Measurements from ENCODE around the gene UBXN6. TPM values are rescaled to one million over a fixed set of nuclear protein-coding genes. Genes with fewer than 3 reads are reported as not detected.

UBXN6 gene
- total RNA-seq, 2 donors from 2014 or later = 82.7 to 199 TPM

DNA sequence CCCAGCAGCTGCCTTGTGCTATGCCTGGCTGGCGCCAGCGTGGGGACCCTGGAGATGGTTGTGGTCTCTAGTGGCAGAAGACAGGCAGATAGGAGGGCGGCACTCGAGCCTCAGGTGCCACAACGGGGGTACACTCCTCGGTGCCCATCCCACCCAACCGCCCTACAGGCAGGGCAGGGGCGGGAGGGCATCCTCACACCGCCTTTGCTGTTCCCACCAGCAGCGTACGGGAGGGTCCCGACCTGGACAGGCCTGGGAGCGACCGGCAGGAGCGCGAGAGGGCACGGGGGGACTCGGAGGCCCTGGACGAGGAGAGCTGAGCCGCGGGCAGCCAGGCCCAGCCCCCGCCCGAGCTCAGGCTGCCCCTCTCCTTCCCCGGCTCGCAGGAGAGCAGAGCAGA, 44.1 kb upstream of the UBXN6 start:
- 90% methylated on average over 25 of the region's 25 CpGs for WGBS
- Histone ChIP-seq H3K4me3 (no peak overlapping the region), H3K9me3 (no peaks in the 10 kb centered on the region), H3K27ac (no peak overlapping the region), H3K27me3 (replicated peaks; ENCODE audit: insufficient read depth) (no peaks in the 10 kb centered on the region), H3K36me3 (peaks cover 3 to 9% of the 10 kb centered on the region in 2 donors), H3K4me1 (replicated peaks) (no peaks in the 10 kb centered on the region)
- no peak for DNase-seq (ENCODE audit: low spot score)
- intact Hi-C loops (cut with DNase I) = no loop called here
- TF ChIP-seq POLR2AphosphoS5 (IDR thresholded peaks at IDR 0.05) (no peak), CTCF (IDR thresholded peaks at IDR 0.05) (no peak), POLR2A (IDR thresholded peaks at IDR 0.05) (no peak)

- H3K27me3 ChIP-seq (replicated peaks; ENCODE audit: insufficient read depth) = no peaks in the 10 kb centered on the region
- TF ChIP-seq POLR2A (IDR thresholded peaks at IDR 0.05) (no peak), POLR2AphosphoS5 (IDR thresholded peaks at IDR 0.05) (no peak), CTCF (IDR thresholded peaks at IDR 0.05) (no peak)
- WGBS = 90% methylated on average over 28 of the region's 29 CpGs
- no peak overlapping the region for H3K27ac ChIP-seq
- no peak overlapping the region for H3K4me3 ChIP-seq
- no peaks in the 10 kb centered on the region for H3K4me1 ChIP-seq (replicated peaks)
- DNase-seq (ENCODE audit: low spot score) = no peak
- intact Hi-C loops (cut with DNase I) = no loop called here
- H3K9me3 ChIP-seq = no peaks in the 10 kb centered on the region
- H3K36me3 ChIP-seq = peaks cover 3 to 16% of the 10 kb centered on the region in 2 donors
Observed at GRCh38 chr19:4500841-4501591, 43.4 kb upstream of the UBXN6 start.

- WGBS = 85% methylated on average over 15 of the region's 15 CpGs
Observed at GRCh38 chr19:4499855-4500254, 42.3 kb upstream of the UBXN6 start.

GRCh38 chr19:4499318-4499717, 41.7 kb upstream of the UBXN6 start:
- 92% methylated on average over 23 of the region's 23 CpGs for WGBS
- TF ChIP-seq CTCF (IDR thresholded peaks at IDR 0.05) (no peak), POLR2A (IDR thresholded peaks at IDR 0.05) (no peak), POLR2AphosphoS5 (IDR thresholded peaks at IDR 0.05) (no peak)
- Histone ChIP-seq H3K4me3 (no peak overlapping the region), H3K27ac (no peak overlapping the region), H3K9me3 (no peaks in the 10 kb centered on the region), H3K27me3 (replicated peaks; ENCODE audit: insufficient read depth) (no peaks in the 10 kb centered on the region), H3K36me3 (peaks cover 3 to 23% of the 10 kb centered on the region in 2 donors), H3K4me1 (replicated peaks) (no peaks in the 10 kb centered on the region)
- no peak for DNase-seq (ENCODE audit: low spot score)
- intact Hi-C loops (cut with DNase I) = no loop called here

More at GRCh38 chr19:4499855-4500254, 42.3 kb upstream of the UBXN6 start:
- intact Hi-C loops (cut with DNase I) = no loop called here
- TF ChIP-seq CTCF (IDR thresholded peaks at IDR 0.05) (no peak), POLR2AphosphoS5 (IDR thresholded peaks at IDR 0.05) (no peak), POLR2A (IDR thresholded peaks at IDR 0.05) (no peak)
- no peaks in the 10 kb centered on the region for H3K27me3 ChIP-seq (replicated peaks; ENCODE audit: insufficient read depth)
- H3K9me3 ChIP-seq = no peaks in the 10 kb centered on the region
- H3K27ac ChIP-seq = no peak overlapping the region
- H3K4me1 ChIP-seq (replicated peaks) = no peaks in the 10 kb centered on the region
- DNase-seq (ENCODE audit: low spot score) = no peak
- H3K4me3 ChIP-seq = no peak overlapping the region
- H3K36me3 ChIP-seq = peaks cover 3 to 19% of the 10 kb centered on the region in 2 donors

- Histone ChIP-seq H3K36me3 (peaks cover 8 to 29% of the 10 kb centered on the region in 2 donors), H3K27ac (no peak overlapping the region), H3K4me1 (replicated peaks) (no peaks in the 10 kb centered on the region), H3K27me3 (replicated peaks; ENCODE audit: insufficient read depth) (no peaks in the 10 kb centered on the region), H3K9me3 (no peaks in the 10 kb centered on the region), H3K4me3 (no peak overlapping the region)
- no peak for DNase-seq (ENCODE audit: low spot score)
- TF ChIP-seq CTCF (IDR thresholded peaks at IDR 0.05) = no peak
- TF ChIP-seq POLR2AphosphoS5 (IDR thresholded peaks at IDR 0.05) = no peak
- no peak for TF ChIP-seq POLR2A (IDR thresholded peaks at IDR 0.05)
- intact Hi-C loops (cut with DNase I) = no loop called here
- 92% methylated on average over 12 of the region's 12 CpGs for WGBS
Observed at GRCh38 chr19:4498694-4499093, 41.1 kb upstream of the UBXN6 start.

All from prostate gland (tissue), 2 donors.